Activated T-cell treated with anti-CD3 and anti-CD28 coated beads, Interleukin-2, amount 50 U/mL, for 72 hours (primary cell): ENCODE data around the gene MTM1. TPM values are rescaled to one million over a fixed set of nuclear protein-coding genes. Genes with fewer than 3 reads are reported as not detected.

Experiments
- ATAC-seq, 2 donors: fragments of 150-1000 bp; cut with Tn5 transposase; replicated peaks in 1 of 2; 2 replicates each; pipeline ENCODE4 v1.10.0; 2021; ENCODE audit warnings: moderate library complexity in 2 of 2, mild to moderate bottlenecking in 1 of 2
- DNase-seq, 2 donors: peaks; one replicate each; pipeline ENCODE4 v3.0.0; 2021 to 2022; ENCODE audit warnings: mixed read lengths in 1 of 2
- H3K27ac Mint-ChIP-seq: one replicate; pipeline ENCODE4 v1.8.0; 2022; ENCODE audit warnings: mild to moderate bottlenecking, moderate library complexity, mixed read lengths
- H3K27me3 Mint-ChIP-seq: one replicate; pipeline ENCODE4 v1.8.0; 2022; ENCODE audit warnings: low read depth, mixed read lengths
- H3K36me3 Mint-ChIP-seq, 2 donors: one replicate each; pipeline ENCODE4 v1.8.0; 2022; ENCODE audit warnings: mixed read lengths in 2 of 2, mild to moderate bottlenecking in 1 of 2; ENCODE audit not compliant: insufficient read depth in 2 of 2
- H3K4me1 Mint-ChIP-seq: one replicate; pipeline ENCODE4 v1.8.0; 2022; ENCODE audit warnings: low read depth, mixed read lengths
- H3K4me3 Mint-ChIP-seq, 2 donors: one replicate each; pipeline ENCODE4 v1.8.0; 2022; ENCODE audit warnings: mild to moderate bottlenecking in 2 of 2, mixed read lengths in 2 of 2, moderate library complexity in 2 of 2
- H3K9me3 Mint-ChIP-seq, 2 donors: one replicate each; pipeline ENCODE4 v1.8.0; 2022; ENCODE audit warnings: mixed read lengths in 2 of 2
- total RNA-seq, 2 donors: library from RNA; stranded (reverse); gene quantifications; one replicate each; pipeline ENCODE4 v1.2.3, GENCODE V29; 2022

MTM1 gene
- total RNA-seq, 2 donors from 2014 or later, result 28.9 to 30.9 TPM

DNA sequence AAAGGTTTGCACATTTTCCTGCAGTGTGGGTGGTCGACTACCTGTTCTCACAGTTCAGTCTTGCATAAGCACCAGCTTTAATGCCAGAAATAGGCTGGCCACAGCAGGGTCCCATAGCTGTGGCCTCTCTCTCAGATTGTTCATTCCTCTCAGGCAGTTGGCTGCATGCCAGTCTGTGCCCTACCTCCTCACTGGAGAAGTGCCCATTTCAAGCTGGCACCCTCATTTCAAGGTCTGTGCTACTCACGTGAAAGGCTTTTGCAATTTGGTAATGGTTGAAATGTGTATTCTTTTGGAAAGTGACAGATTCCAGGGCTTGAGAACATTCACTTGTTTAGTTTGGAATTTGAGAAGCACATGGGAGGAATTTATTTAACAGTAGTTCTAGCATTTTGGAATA, 95.9 kb downstream of the MTM1 start:
- no peaks in the 10 kb centered on the region for H3K4me1 Mint-ChIP-seq
- H3K27ac Mint-ChIP-seq, result no peak overlapping the region
- ATAC-seq (no peak), DNase-seq (no peak)
- H3K9me3 Mint-ChIP-seq, result no peaks in the 10 kb centered on the region
- peaks cover 5% of the 10 kb centered on the region for H3K27me3 Mint-ChIP-seq
- H3K4me3 Mint-ChIP-seq, result no peak overlapping the region
- peaks cover 6 to 22% of the 10 kb centered on the region in 2 donors for H3K36me3 Mint-ChIP-seq

DNA sequence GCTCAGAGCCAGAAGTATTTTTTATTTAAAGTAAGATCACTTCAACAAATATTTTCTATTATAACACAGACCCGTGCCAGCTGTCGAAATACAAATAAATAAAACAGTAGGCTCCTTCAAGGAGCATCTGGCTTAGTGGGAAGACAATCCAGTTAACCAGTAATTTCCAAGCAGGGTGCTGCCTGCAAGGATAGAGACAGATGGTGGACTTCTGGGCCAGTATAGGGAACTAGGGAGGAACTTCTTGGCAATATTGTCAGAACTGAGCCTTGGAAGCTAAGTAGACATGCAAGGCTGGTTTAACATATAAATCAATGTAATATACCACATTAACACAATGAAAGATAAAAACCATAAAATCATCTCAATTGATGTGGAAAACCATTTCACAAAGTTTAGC, 107.8 kb downstream of the MTM1 start:
- ATAC-seq (no peak), DNase-seq (no peak)
- H3K27ac Mint-ChIP-seq, result no peak overlapping the region
- peaks cover 11% of the 10 kb centered on the region for H3K27me3 Mint-ChIP-seq
- no peaks in the 10 kb centered on the region for H3K4me1 Mint-ChIP-seq
- no peaks in the 10 kb centered on the region for H3K36me3 Mint-ChIP-seq
- H3K9me3 Mint-ChIP-seq, result no peaks in the 10 kb centered on the region
- H3K4me3 Mint-ChIP-seq, result no peak overlapping the region

DNA sequence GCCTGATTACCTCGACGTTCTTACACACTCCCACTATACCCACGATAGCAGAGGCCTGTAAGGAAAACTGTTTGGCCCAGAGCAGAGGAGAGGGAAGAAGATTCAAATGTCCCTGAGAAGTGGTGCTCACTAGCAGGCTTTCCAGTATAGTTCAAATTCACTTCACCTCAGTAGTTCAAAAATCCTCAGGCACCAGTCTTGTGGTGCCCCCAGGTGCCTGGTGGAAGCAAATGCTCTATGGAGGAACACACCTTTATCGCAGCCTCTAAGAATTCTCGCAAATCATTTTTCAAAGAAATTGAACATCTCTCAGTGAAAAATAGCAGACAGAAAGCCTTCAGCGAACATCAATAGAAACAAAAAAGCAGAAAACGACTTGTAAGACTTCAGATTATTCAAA, 112.6 kb downstream of the MTM1 start:
- ATAC-seq, result peak; percentile 41 to 47
- H3K36me3 Mint-ChIP-seq, result no peaks in the 10 kb centered on the region
- peaks cover 22% of the 10 kb centered on the region for H3K27me3 Mint-ChIP-seq
- no peak overlapping the region for H3K27ac Mint-ChIP-seq
- DNase-seq, result no peak
- H3K9me3 Mint-ChIP-seq, result no peaks in the 10 kb centered on the region
- no peak overlapping the region for H3K4me3 Mint-ChIP-seq
- no peaks in the 10 kb centered on the region for H3K4me1 Mint-ChIP-seq

DNA sequence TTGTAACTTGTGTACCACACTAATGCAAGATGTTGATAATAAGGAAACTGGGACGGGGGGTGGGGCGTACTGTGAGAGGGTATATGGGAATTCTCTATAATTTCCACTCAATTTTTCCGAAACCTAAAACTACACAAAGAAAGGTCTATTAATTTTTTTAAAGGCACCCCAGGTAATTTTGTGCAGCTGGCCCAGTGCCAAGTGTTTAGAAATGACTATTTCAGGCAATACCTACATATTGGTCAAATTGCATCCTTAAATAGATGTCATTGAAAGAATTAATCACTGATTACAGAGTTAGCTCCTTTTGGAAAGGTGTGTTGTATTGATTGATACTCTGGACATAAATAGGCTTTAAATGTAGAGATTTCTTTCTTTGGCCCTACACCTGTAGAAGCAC, 114.7 kb downstream of the MTM1 start:
- Mint-ChIP-seq H3K9me3 (no peaks in the 10 kb centered on the region), H3K27ac (no peak overlapping the region), H3K27me3 (peaks cover 22% of the 10 kb centered on the region), H3K4me1 (peaks cover under 1% of the 10 kb centered on the region), H3K36me3 (no peaks in the 10 kb centered on the region), H3K4me3 (no peak overlapping the region)
- ATAC-seq (peak in 1 of 2 donors; percentile 11), DNase-seq (no peak)

DNA sequence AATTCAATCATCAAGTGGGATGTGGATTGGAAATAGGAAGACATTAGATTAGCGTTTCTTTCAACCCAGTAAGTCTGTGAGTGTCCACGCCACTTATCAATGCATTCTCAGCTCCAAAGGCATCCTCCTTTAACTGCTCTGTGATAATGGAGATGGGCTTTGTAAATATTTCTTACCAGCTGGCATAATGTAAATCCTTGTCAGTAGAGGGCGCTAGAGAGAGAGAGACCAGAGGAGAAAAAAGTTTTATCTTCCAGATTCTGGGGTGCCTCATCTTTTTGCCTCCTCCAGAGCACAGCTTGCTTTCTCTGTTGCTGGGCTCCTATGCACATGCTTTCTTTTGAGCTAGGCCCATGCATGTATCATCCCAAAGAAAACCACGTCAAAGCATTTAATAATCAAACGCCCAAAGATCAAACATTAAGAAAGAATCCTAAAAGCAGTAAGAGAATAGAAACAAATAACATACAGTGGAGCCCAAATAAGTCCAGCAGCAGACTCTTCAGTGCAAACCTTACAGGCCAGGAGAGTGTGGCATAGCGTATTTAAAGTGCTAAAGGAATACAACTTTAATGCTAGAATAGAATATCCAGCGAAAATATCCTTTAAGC, 115.2 kb downstream of the MTM1 start:
- Mint-ChIP-seq H3K4me1 (peaks cover 6% of the 10 kb centered on the region), H3K36me3 (no peaks in the 10 kb centered on the region), H3K27ac (no peak overlapping the region), H3K4me3 (peak overlapping the region in 1 of 2 donors; percentile 41), H3K9me3 (no peaks in the 10 kb centered on the region), H3K27me3 (peaks cover 17% of the 10 kb centered on the region)
- ATAC-seq (peak; percentile 36 to 41), DNase-seq (peak; percentile 18 to 32)

DNA sequence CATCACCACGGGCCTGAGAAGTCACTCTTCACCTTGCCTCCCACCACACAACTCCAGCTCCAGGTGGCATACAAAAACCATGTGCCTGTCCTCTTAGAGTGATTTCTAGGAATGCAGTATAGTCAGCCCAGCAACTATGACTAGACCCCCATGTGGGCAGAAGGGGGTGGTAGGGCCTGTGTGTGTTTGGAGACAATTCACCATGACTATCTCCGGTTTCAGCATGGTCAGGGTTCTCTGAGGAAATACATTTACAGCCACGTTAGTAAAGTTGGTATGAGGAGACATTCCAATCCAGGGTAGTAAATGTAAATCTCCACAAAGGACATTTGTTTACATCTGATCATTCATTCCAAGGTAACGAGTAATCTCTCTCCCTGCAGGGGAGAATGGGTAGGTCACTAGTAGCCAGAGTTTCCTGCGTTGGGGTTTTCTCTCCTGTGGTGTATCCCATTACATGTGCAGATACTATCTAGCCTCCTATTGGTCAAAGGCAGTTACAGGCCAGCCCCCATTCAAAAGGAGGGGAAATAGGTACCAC, 120.6 kb downstream of the MTM1 start:
- Mint-ChIP-seq H3K4me1 (peaks cover 45% of the 10 kb centered on the region), H3K27ac (no peak overlapping the region), H3K36me3 (peaks cover 5 to 7% of the 10 kb centered on the region in 2 donors), H3K27me3 (peaks cover 9% of the 10 kb centered on the region), H3K9me3 (peaks cover 2 to 3% of the 10 kb centered on the region in 2 donors), H3K4me3 (no peak overlapping the region)
- ATAC-seq (no peak), DNase-seq (no peak)

DNA sequence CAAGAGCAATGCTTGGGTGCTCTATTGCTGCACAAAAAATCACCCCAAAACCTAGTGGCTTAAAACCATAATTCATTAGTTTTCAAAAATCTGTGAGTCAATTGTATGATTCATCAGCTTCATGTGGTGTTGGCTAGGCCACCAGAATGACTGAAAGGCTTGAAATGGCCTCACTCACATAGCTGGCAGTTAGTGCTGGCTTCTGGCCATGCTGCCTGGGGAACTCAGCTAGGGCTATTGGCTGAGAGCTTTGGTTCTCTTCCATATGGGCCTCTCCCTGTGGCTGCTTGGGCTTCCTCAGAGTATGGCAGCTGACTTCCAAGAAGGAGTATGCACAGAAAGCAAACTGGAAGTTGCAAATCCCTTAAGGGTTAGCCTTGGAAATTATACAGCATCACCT, 121.7 kb downstream of the MTM1 start:
- peak overlapping the region in 1 of 2 donors; percentile 49 for H3K4me3 Mint-ChIP-seq
- H3K36me3 Mint-ChIP-seq, result peaks cover 5 to 9% of the 10 kb centered on the region in 2 donors
- no peaks in the 10 kb centered on the region for H3K27me3 Mint-ChIP-seq
- ATAC-seq (peak; percentile 26 to 29), DNase-seq (peak; percentile 35 to 49)
- peak overlapping the region; percentile 28 for H3K27ac Mint-ChIP-seq
- H3K9me3 Mint-ChIP-seq, result peaks cover 2 to 3% of the 10 kb centered on the region in 2 donors
- H3K4me1 Mint-ChIP-seq, result peaks cover 54% of the 10 kb centered on the region

DNA sequence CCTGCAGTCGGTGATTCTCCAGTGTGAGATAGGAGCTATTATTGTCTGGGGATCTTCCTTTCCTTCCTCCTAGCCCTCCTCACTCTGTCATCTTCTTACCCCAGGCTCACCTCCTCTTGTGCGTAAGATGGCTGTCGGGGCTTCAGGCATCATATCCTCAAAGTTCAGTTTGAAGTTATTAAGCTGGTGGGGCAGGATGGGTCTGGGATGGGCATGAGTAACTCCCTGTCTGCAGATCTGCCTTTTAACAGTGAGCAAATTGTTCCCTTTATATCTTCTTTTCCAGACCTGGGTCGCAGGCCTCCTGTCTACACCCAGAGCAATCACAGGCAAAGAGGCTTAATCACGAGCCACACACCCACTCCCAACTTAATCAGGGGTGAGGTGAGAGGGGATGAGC, 123.9 kb downstream of the MTM1 start:
- DNase-seq (no peak), ATAC-seq (no peak)
- peaks cover 75% of the 10 kb centered on the region for H3K4me1 Mint-ChIP-seq
- H3K27me3 Mint-ChIP-seq, result no peaks in the 10 kb centered on the region
- H3K36me3 Mint-ChIP-seq, result peaks cover 5 to 10% of the 10 kb centered on the region in 2 donors
- H3K4me3 Mint-ChIP-seq, result peak overlapping the region; percentile 86 to 91
- peak overlapping the region; percentile 92 for H3K27ac Mint-ChIP-seq
- peaks cover 2 to 3% of the 10 kb centered on the region in 2 donors for H3K9me3 Mint-ChIP-seq

DNA sequence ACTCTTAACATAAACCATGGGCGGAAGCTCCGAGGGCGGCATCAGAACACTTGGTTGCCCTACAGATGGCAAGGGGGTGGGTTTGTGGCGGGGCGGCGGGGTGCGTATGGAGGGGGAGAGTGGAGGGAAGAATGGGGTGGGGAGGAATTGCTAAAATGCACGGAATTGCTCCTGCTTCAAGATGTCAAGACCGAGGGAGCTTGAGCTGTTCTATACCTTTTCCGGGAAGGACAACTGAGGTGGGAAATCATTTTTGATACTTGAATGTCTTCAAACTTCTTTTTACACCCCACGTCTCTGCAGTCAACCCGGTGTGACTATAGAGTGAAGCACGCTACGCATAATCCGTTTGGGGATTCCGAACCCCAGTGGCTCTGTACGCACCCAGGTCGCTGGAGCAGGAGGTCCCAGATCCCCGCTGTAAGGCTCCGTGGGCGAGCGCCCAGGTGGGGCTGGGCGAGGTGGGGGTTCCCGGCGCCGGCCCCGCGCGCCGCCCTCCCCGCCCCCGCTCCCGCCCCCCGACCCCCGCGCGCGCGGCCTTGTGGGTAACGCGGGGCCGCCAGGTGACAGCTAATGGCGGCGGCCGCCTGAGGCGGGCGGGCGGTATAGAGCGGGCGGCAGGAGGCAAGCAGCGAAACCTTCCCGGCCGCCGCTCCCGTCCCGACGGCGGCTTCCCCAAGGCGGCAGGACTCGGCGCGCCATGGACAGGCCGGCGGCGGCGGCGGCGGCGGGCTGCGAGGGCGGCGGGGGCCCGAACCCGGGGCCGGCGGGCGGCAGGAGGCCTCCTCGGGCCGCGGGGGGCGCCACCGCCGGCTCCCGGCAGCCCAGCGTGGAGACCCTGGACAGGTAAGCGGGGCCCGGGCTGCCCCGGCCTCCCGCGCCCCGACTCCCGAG, 124.7 kb downstream of the MTM1 start, which contains the start of gene MTMR1:
Gene MTMR1, plus strand, starts transcription at position 566 of the 894 bp plus-strand sequence. Its CDS starts 135 bp downstream, at position 701.
- Mint-ChIP-seq H3K4me1 (peaks cover 82% of the 10 kb centered on the region), H3K4me3 (peak within 1 kb of the TSS; percentile 86 to 94)
- ATAC-seq, result peak; percentile 27 to 29

DNA sequence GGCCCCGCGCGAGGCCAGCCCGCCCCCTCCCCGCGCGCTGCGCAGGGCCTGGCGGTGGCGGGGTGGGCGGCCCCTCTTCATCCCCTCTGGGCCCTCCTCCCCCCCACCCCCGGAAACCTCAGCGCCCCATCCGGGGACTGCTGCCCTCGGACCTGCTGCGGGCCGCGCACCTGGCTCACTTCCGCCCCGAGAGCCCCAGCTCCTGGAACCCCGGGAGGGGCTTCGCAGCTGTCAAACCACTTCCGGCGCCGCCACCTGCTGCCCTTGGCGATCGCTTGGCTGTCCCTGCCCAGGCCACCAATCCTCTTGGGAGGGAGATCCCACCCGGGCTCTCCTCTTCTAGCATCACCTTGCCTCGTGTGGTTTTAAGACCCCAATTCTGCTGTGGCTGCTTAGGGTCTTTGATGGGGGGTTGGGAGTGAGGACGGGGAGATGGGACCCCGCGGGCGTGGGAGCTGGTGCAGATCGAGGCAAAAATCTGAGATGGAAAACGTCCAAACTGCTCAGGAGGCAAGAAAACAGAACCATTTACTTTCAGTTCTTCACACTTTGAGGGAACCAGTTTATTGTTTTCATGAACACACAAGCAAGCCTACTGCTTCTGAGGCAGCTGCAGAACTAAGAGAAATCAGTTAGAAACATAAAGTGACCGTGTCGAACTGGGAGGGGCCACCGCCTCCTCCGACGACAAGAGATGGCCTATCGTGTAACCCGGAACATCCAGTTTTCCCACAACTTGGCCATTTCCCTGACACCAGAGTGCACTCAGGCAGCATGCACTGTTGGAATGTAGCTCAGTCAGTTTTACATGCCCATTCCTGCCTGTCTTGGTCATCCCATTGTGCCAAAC, 125.5 kb downstream of the MTM1 start:
- Mint-ChIP-seq H3K4me1 (peaks cover 74% of the 10 kb centered on the region), H3K27me3 (no peaks in the 10 kb centered on the region), H3K4me3 (peak overlapping the region; percentile 78 to 94), H3K36me3 (peaks cover 5 to 10% of the 10 kb centered on the region in 2 donors), H3K9me3 (peaks cover 2 to 3% of the 10 kb centered on the region in 2 donors), H3K27ac (peak overlapping the region; percentile 82)
- ATAC-seq (peak; percentile 53 to 54), DNase-seq (peak; percentile 73 to 77)

More for the DNA sequence above, 124.7 kb downstream of the MTM1 start, which contains the start of gene MTMR1:
- peak within 1 kb of the TSS; percentile 92 for H3K27ac Mint-ChIP-seq
- peak; percentile 47 to 59 for DNase-seq
- no peaks in the 10 kb centered on the region for H3K27me3 Mint-ChIP-seq
- peaks cover 5 to 10% of the 10 kb centered on the region in 2 donors for H3K36me3 Mint-ChIP-seq
- H3K9me3 Mint-ChIP-seq, result peaks cover 2 to 3% of the 10 kb centered on the region in 2 donors

DNA sequence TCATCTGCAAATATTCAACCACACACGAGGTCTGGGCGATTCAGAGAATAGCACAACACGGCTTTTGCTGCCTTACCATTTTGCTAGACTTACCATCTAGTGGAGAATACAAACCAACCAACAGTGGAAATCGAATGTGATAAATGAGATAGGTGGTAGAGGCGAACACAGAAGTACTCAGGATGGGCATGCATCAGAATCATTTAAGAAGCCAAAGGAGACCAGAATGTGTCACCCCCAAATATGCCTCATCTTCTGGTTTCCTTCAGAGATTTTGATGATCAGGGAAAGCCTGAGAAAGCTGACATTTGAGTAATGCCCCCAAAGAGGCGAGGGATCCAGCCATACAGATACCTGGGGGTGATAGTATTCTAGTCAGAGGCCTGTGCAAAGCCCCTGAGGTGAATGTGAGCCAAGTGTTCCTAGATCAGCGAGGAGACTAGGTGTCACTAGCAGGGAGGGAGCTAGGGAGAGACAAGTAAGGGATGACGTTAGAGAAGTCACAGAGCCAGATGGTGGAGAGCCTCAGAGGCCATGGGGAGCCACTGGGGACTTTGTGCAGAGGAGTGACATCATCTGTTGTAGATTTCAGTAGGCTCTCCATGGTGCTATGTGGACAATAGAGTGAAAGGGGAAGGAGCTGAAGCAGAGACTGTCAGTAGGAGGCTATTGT, 126.5 kb downstream of the MTM1 start:
- H3K36me3 Mint-ChIP-seq, result peaks cover 5 to 10% of the 10 kb centered on the region in 2 donors
- H3K27me3 Mint-ChIP-seq, result no peaks in the 10 kb centered on the region
- peak; percentile 48 to 64 for DNase-seq
- H3K9me3 Mint-ChIP-seq, result peaks cover 2 to 3% of the 10 kb centered on the region in 2 donors
- H3K4me1 Mint-ChIP-seq, result peaks cover 64% of the 10 kb centered on the region
- peak overlapping the region; percentile 82 for H3K27ac Mint-ChIP-seq
- ATAC-seq, result peak; percentile 70
- H3K4me3 Mint-ChIP-seq, result peak overlapping the region; percentile 78 to 79

DNA sequence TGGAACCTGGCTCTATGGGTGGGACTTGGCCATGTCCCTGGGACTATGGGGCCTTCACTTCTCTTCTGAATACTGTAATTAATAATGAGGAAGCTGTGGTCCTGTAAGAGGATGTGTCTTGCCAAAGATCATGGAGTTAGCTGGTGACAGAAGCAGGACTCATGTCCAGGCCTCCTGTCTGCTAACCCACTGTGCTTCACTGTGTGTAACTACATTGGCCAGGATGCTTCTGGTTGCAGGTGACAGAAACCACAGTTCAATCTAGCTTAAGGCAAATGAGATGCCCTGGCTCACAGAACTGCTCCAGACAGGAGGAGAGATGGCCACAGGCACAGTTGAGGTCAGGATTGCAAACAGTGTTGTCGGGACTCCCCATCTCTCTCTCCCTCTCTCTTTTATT, 127.9 kb downstream of the MTM1 start:
- no peaks in the 10 kb centered on the region for H3K9me3 Mint-ChIP-seq
- ATAC-seq (no peak), DNase-seq (peak in 1 of 2 donors; percentile 8)
- H3K4me1 Mint-ChIP-seq, result peaks cover 56% of the 10 kb centered on the region
- H3K36me3 Mint-ChIP-seq, result peaks cover 2 to 9% of the 10 kb centered on the region in 2 donors
- H3K27ac Mint-ChIP-seq, result peak overlapping the region; percentile 82
- no peaks in the 10 kb centered on the region for H3K27me3 Mint-ChIP-seq
- peak overlapping the region; percentile 78 to 79 for H3K4me3 Mint-ChIP-seq
